GM12874 (cell line): ENCODE data around the gene OR5AU1.

Experiments
- CTCF ChIP-seq: IDR thresholded peaks from 2 replicates; pipeline ENCODE4 v1.5.1; 2011; ENCODE audit warnings: low read depth, mild to moderate bottlenecking, control low read depth, low read length, moderate library complexity; ENCODE audit not compliant: insufficient read depth

OR5AU1 gene

DNA sequence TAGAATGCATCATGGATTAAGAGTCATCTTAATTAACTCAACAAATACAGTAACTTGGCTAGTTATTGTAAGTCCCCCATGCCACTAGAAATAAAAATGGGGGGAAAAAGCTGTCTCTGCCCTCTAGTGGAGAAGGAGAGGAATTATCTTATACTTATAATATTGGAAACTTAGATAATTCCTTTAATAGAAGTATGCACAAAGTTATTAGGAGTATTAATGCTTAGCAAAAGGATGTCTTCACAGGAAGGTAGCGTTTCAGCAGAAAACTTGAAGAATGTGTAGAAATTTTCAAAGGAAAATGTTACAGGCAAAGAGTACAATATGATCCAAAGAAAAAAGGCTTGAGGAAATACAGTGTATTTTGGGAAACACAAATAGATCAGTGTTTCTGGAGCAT is 19.8 kb downstream of the OR5AU1 start:
- TF ChIP-seq CTCF: peak; percentile 31; the same call in 1 of the 2 replicates

DNA sequence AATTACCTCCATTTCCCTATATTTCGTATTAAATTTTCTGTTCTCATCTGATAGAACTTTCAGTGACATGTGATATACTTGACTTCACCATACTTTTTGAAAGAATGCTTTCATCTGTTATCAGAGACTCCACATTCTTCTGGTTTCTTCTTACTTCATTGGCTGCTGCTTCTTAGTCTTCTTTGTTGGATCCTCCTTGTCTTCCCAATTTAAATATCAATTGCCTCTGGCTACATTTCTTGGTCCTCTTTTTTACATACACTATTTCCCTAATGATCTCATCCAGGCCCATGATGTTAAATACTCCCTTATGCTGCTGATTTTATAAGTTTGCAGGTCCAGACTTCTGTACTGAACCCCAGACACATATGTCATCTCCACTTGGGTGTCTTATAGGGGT is 22.0 kb downstream of the OR5AU1 start:
- TF ChIP-seq CTCF: no peak

- TF ChIP-seq CTCF: no peak
These were observed 32.4 kb downstream of the OR5AU1 start for GRCh38 chr14:21123429-21123828.

DNA sequence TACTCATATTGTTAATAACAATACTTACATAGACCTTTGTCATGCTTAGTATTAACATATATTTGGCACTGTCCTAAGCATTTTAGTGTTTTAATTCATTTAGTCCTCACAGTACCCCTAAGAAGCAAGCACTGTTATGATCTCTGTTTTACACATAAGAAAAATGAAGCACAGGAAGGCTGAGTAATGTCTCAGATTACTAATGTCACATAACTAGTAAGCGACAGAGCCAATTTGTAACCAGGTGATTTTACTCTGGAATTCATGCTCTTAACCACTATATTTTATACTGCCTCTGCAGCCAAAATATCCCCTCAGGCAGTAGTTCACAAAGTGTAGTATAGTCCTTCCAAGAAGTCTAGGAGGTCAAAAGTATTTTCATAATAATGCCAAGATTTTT is 34.7 kb downstream of the OR5AU1 start:
- no peak for TF ChIP-seq CTCF

GRCh38 chr14:21120686-21121085 is 35.2 kb downstream of the OR5AU1 start:
- TF ChIP-seq CTCF: no peak

DNA sequence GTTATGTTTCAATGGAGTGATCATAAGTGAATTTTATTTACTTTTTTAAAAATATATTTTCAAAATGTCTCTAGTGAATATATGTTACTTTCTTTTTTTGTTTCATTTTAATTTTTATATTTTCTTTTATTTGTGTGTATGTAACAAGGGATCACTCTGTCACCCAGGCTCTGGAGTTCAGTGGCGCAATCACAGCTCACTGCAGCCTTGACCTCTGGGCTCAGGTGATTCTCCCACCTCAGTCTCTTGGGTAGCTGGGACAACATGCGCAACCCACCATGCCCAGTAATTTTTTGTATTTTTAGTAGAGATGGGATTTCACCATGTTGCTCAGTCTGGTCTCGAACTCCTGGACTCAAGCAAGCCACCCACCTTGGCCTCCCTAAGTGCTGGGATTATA is 36.9 kb downstream of the OR5AU1 start:
- TF ChIP-seq CTCF: no peak

GRCh38 chr14:21113369-21113768 is 42.5 kb downstream of the OR5AU1 start:
- TF ChIP-seq CTCF: no peak

DNA sequence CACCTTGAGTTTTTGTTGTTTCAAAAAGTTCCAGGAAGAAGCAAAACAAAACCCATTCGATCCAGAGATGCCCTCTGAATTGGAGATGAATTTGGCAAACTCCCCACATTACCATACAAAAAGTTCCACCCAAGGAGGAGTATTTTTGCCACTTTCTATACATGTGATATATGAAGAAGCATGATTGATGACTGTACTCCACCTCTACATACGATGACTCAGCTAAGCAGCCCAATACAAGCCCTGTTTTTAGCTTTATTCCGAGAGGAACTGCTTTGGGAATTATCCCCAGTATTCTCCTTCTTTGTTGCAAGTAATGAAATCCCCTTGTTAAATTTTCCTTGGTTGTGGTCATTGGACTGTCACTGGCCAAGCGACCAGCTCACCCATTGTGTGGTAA is 43.6 kb downstream of the OR5AU1 start:
- TF ChIP-seq CTCF: no peak
